Measurements from ENCODE around the gene NUFIP1.

GRCh38 chr13:44951184-44951583 lies 38.1 kb downstream of the NUFIP1 start:
- TF ChIP-seq POLR2AphosphoS5 (IDR thresholded peaks at IDR 0.05), result no peak
- TF ChIP-seq POLR2A (IDR thresholded peaks at IDR 0.05), result no peak
- no peak for TF ChIP-seq CTCF (IDR thresholded peaks at IDR 0.05)
- no peak for TF ChIP-seq EP300 (IDR thresholded peaks at IDR 0.05; ENCODE audit: low read depth)

All from transverse colon (tissue), 4 donors.